Effector memory CD4-positive, alpha-beta T cell (primary cell): ENCODE measurements around the gene GCN1.
A peak's percentile ranks its signal among the peaks of the same experiment; 100 is the strongest.

Experiments used
- DNase-seq, 3 donors: peaks; one replicate each; pipeline ENCODE4 v3.0.0-alpha.2; 2020
- H3K27ac ChIP-seq: 2 replicates; pipeline ENCODE4 v1.7.0; 2013; ENCODE audit warnings: mild to moderate bottlenecking, low read length, moderate library complexity; ENCODE audit not compliant: insufficient read depth, poor library complexity, severe bottlenecking
- H3K27me3 ChIP-seq: replicated peaks from 2 replicates; pipeline ENCODE4 v1.7.0; 2013; ENCODE audit warnings: mild to moderate bottlenecking, low read length; ENCODE audit not compliant: insufficient read depth, control insufficient read depth, poor library complexity, severe bottlenecking
- H3K36me3 ChIP-seq: 2 replicates; pipeline ENCODE4 v1.7.0; 2013; ENCODE audit warnings: mild to moderate bottlenecking, low read length, moderate library complexity; ENCODE audit not compliant: control insufficient read depth, insufficient read depth
- H3K4me1 ChIP-seq: 2 replicates; pipeline ENCODE4 v1.7.0; 2013; ENCODE audit warnings: low read length, mild to moderate bottlenecking; ENCODE audit not compliant: control insufficient read depth, insufficient read depth, poor library complexity, severe bottlenecking
- H3K4me3 ChIP-seq: 2 replicates; pipeline ENCODE4 v1.7.0; 2013; ENCODE audit warnings: low read length, low read depth, mild to moderate bottlenecking; ENCODE audit not compliant: insufficient read depth, poor library complexity, severe bottlenecking
- H3K9me3 ChIP-seq: 2 replicates; pipeline ENCODE4 v1.7.0; 2013; ENCODE audit warnings: mild to moderate bottlenecking, low read length, moderate library complexity; ENCODE audit not compliant: control insufficient read depth
- total RNA-seq, 3 donors: gene quantifications; one replicate each; lab custom pipeline; 2026; lab: John Stamatoyannopoulos, UW

Gene GCN1
- 199 to 257 (median 242) reads per million in 3 donors for total RNA-seq

GRCh38 chr12:120194534-120195395 lies at the start of gene GCN1:
Gene GCN1 (minus strand): TSS chr12:120194715. CDS start chr12:120194697, 18 bp downstream.
- Histone ChIP-seq H3K36me3 (peaks cover 42% of the 10 kb centered on the region), H3K9me3 (no peaks in the 10 kb centered on the region), H3K4me1 (peaks cover 27% of the 10 kb centered on the region), H3K27me3 (no peaks in the 10 kb centered on the region), H3K27ac (peak within 1 kb of the TSS; percentile 88), H3K4me3 (peak within 1 kb of the TSS; percentile 86)
- DNase-seq, result peak; percentile 67 to 79 (median 78)

- no peaks in the 10 kb centered on the region for H3K9me3 ChIP-seq
- peaks cover 52% of the 10 kb centered on the region for H3K4me1 ChIP-seq
- no peaks in the 10 kb centered on the region for H3K27me3 ChIP-seq
- H3K27ac ChIP-seq, result no peak overlapping the region
- no peak overlapping the region for H3K4me3 ChIP-seq
- H3K36me3 ChIP-seq, result peaks cover 14% of the 10 kb centered on the region
- no peak for DNase-seq
These were observed 48.6 kb upstream of the GCN1 start for GRCh38 chr12:120242971-120243699.

GRCh38 chr12:120242275-120242799 lies 47.8 kb upstream of the GCN1 start:
- no peak overlapping the region for H3K27ac ChIP-seq
- H3K4me1 ChIP-seq, result peaks cover 52% of the 10 kb centered on the region
- no peaks in the 10 kb centered on the region for H3K9me3 ChIP-seq
- H3K27me3 ChIP-seq, result no peaks in the 10 kb centered on the region
- peaks cover 14% of the 10 kb centered on the region for H3K36me3 ChIP-seq
- no peak overlapping the region for H3K4me3 ChIP-seq
- DNase-seq, result no peak

- no peak for DNase-seq
- Histone ChIP-seq H3K27ac (no peak overlapping the region), H3K4me1 (peaks cover 52% of the 10 kb centered on the region), H3K4me3 (no peak overlapping the region), H3K36me3 (peaks cover 14% of the 10 kb centered on the region), H3K9me3 (no peaks in the 10 kb centered on the region), H3K27me3 (no peaks in the 10 kb centered on the region)
These were observed 47.2 kb upstream of the GCN1 start for GRCh38 chr12:120241561-120242274.

GRCh38 chr12:120240495-120240833 lies 45.9 kb upstream of the GCN1 start:
- peaks cover 61% of the 10 kb centered on the region for H3K4me1 ChIP-seq
- H3K27me3 ChIP-seq, result no peaks in the 10 kb centered on the region
- no peak overlapping the region for H3K27ac ChIP-seq
- DNase-seq, result no peak
- H3K4me3 ChIP-seq, result no peak overlapping the region
- peaks cover 14% of the 10 kb centered on the region for H3K36me3 ChIP-seq
- H3K9me3 ChIP-seq, result no peaks in the 10 kb centered on the region

- no peak overlapping the region for H3K27ac ChIP-seq
- no peaks in the 10 kb centered on the region for H3K9me3 ChIP-seq
- peaks cover 14% of the 10 kb centered on the region for H3K36me3 ChIP-seq
- peaks cover 66% of the 10 kb centered on the region for H3K4me1 ChIP-seq
- no peak for DNase-seq
- no peaks in the 10 kb centered on the region for H3K27me3 ChIP-seq
- H3K4me3 ChIP-seq, result no peak overlapping the region
These were observed 45.4 kb upstream of the GCN1 start for GRCh38 chr12:120239776-120240494.

GRCh38 chr12:120238839-120239445 lies 44.4 kb upstream of the GCN1 start:
- Histone ChIP-seq H3K27me3 (no peaks in the 10 kb centered on the region), H3K4me1 (peaks cover 69% of the 10 kb centered on the region), H3K9me3 (no peaks in the 10 kb centered on the region), H3K27ac (no peak overlapping the region), H3K4me3 (no peak overlapping the region), H3K36me3 (peaks cover 14% of the 10 kb centered on the region)
- no peak for DNase-seq

GRCh38 chr12:120238217-120238616 lies 43.7 kb upstream of the GCN1 start:
- no peak for DNase-seq
- peaks cover 64% of the 10 kb centered on the region for H3K4me1 ChIP-seq
- no peak overlapping the region for H3K4me3 ChIP-seq
- H3K9me3 ChIP-seq, result no peaks in the 10 kb centered on the region
- no peak overlapping the region for H3K27ac ChIP-seq
- peaks cover 14% of the 10 kb centered on the region for H3K36me3 ChIP-seq
- no peaks in the 10 kb centered on the region for H3K27me3 ChIP-seq
